G401 (cell line): ENCODE measurements around the gene NEGR1. TPM values are rescaled to one million over a fixed set of nuclear protein-coding genes. Genes with fewer than 3 reads are reported as not detected.
A peak's percentile ranks its signal among the peaks of the same experiment; 100 is the strongest.

Source experiments
- DNase-seq: peaks from one replicate; pipeline ENCODE4 v3.0.0-alpha.2; 2015; ENCODE audit warnings: low spot score
- in situ Hi-C: cut with HindIII; loops from 2 replicates; pipeline ENCODE4 v1.10.0; 2016; ENCODE audit warnings: low sequenced_read_pairs, mixed read lengths
- total RNA-seq: library from RNA; depleted of rRNA; stranded (reverse); fragments of >200 nt; shearing (Covaris generic); gene quantifications from 2 replicates; pipeline ENCODE4 v1.2.3, GENCODE V29; 2014

NEGR1 gene
- total RNA-seq, 1 experiment from 2014 or later = 0.03 TPM

DNA sequence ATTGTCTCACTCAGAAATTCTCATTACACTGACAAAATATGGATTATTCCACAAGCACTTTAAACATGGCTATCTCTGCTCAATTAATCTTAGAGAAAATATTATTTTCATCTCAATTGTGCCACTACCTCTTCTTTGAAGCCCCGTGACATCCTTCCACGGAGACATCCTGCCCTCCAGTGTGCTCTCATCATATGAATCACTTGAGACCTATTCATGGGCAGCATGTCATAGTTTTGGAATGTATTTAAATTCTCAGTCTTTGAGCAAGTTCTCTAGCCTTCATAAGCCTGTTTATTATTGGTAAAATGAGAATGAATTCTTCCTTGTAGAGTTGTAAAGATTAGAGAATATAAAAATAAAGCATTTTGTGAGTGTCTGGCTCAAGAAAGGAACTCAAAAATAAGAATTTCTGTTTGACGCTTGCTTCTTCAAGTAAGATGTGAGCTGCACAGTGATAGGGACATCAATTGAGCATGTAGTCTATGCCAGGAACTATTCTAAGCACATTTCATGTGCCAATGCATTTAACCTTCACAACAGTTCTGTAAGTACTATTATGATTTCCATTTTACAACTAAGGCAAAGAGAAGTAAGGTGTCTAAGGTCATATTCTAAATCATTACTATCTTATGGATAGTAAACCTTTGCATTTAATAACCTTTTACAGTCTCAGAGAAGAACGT is 644.1 kb downstream of the NEGR1 start:
- no peak for DNase-seq
- in situ Hi-C loops = no loop called here

DNA sequence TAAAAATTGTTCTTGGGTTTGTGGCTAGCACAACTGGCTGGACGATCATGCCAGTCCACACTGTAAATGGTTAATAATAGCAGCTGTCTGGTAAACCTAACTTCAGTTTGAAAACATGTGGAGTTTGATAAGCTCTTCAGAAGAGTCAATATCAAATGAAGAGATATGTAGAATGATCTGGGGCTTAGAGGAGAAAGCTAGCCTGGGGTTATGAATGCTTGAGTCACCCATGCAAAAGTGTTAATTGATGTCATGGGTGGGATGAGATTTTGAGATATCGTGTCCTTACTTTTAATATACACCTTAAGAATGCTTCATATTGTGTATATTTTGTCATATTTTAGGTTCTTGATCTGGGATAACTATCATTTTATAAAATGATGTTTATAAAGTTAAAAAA is 646.8 kb downstream of the NEGR1 start:
- in situ Hi-C loops = no loop called here
- DNase-seq = no peak

DNA sequence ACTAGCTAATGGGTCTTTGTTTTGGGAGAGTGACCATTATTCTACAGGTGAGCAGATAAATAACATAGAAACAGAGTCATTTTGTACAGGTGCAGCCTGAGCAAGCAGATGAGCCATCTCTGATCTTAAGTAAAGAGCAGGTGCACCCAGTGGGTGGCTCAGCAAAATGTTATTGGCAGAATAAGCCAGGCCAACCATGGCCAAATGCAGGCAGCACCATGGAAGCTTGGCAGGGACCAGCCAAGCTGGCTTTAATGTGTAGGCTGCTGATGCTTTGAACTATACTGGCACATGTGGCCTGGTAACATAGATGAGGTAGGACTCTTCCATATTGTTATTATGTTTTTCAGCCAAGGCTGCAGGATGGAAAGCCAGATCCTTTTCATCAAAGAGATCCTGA is 648.2 kb downstream of the NEGR1 start:
- DNase-seq = peak; percentile 90
- in situ Hi-C loops = no loop called here

DNA sequence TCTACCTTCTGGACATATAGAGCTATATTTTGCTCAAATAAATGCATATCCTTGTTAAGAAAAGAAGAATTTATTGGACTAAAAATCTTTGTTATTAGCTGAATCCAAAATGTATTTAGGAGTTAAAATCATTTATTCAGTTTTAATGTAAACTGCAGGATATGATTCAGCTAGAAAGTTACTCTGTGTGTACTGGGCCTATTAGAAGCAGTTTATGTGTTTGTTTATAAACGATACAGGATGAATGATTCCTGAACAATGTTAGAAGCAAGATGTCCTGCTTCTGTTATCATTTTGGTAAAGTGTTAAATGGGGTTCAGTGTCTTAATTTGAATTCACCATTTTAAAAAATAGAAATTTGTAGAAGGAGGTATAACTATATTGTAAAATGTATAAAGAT is 652.3 kb downstream of the NEGR1 start:
- in situ Hi-C loops = no loop called here

DNA sequence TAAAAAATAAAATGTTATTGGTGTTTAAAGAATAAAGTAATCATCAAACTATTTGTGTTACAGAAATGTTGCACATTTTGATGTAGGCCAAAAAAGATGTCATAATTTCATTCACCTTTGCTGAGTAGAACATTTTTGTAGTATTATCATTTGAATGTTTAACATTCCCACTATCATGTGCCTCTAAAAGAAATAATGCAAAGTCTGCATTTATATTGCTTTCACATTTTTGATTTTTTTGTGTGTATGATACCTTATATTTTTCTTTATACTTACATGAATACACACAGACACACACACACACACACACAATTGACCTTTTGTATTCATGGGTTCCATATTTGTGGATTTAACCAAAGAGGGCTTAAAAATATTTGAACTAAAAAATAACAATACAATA is 657.3 kb downstream of the NEGR1 start:
- in situ Hi-C loops = no loop called here
- DNase-seq = no peak

More for the DNA sequence above, 652.3 kb downstream of the NEGR1 start:
- no peak for DNase-seq

DNA sequence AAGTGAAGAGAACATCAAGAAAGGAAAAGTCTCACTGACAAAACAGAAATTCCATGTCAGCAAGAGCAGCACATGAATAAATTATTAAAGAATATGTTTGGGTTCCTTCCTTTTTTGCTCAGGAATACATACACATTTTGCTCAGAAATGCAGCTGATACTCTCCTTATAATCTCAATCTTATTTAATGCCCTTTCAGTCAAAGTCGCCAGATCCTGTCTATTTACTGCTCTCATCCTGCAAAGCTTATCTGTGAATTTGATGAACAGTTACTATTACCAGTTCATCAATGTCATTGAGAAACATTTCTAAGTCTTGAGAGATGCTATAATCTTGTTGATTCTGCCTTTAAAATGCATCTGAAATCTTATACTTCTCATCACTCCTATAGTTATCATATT is 658.5 kb downstream of the NEGR1 start:
- in situ Hi-C loops = no loop called here
- no peak for DNase-seq

DNA sequence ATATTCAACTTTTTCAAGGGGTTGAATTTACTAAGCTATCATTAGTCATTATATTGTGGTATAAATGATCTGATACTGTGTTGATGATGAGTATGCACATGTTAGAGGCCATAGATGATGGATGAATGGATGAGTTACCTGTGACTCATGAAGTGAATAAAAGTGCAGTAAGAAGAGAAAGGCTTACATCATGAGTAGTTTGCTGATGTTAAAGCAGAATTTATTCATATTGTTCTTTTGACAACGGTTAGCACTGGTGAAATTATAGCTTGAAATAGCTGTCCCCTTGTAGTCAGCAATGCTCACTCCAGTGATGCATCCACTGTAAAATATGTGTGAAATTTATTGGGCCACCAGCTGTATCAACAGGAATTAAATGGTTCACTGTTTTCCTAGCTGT is 660.6 kb downstream of the NEGR1 start:
- no peak for DNase-seq
- in situ Hi-C loops = no loop called here

DNA sequence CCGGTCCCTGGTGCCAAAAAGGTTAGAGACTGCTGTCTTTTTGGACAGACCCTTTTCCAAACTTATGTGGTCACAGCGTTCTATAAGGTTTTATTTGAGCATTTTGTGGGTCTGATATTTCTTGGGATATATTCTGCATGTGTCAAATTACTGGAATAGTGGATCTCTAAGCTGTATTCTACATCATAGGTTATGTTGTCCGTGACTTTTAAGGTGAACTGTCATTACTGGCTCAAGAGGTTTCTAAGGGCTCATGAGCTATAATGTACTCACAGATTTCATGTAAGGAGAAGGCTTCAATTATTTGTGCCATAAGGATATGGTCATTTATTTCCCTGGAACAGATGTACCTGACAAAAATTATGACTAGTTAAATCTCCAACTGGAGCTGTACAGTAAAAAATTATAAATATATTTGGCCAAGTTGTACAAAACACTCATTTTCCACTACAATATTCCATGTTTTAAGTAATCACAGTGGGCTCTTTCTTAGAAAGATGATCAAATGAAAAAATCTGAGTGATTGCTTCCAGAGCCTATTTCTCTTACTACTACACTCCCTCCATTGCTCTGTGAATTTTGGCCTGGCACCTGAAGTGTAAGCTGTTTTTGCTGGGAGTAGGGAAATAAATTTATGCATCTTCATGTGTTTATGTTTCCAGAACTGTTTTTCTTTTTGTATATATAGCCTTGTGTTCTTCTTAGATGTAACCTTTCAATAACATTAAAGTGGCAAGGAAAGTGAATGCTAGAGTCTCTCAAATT is 663.4 kb downstream of the NEGR1 start:
- no peak for DNase-seq
- in situ Hi-C loops = no loop called here

DNA sequence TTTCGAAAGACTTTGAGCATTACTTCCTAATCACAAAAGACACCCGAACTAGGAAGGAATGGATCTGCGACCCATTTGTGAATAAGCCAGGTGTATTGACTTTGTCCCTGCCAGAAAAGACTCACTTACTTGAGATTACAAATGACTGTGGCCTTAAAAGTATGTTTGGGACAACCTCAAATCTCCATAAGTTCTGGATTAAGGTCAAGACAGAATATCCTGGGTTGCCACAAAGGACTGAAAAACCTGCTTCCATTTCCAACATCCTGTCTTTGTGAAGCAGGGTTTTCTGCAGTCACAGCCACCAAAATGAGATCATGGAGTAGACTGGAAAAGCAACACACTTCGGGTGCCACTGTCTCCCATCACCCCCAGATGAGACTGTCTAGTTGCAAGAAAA is 664.1 kb downstream of the NEGR1 start:
- in situ Hi-C loops = no loop called here
- no peak for DNase-seq

DNA sequence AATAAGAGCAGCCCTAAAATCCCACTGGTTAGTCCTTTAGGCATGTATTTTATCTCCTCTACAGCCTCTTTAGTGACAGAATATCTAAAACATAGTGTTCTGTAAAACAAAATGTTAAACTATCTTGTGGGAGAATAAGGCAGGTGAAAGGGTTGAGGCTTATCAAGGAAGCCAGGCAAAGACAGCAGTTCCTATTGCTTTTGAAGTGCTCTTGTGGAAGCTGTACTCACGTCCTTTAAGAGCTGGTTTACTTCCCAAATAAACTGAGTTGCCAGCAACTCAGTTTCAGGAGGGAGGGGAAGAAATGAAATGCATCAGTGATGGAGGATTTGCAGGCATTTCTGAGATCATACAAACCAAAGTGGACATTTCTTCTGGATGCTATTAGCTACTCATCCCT is 671.9 kb downstream of the NEGR1 start:
- in situ Hi-C loops = no loop called here

DNA sequence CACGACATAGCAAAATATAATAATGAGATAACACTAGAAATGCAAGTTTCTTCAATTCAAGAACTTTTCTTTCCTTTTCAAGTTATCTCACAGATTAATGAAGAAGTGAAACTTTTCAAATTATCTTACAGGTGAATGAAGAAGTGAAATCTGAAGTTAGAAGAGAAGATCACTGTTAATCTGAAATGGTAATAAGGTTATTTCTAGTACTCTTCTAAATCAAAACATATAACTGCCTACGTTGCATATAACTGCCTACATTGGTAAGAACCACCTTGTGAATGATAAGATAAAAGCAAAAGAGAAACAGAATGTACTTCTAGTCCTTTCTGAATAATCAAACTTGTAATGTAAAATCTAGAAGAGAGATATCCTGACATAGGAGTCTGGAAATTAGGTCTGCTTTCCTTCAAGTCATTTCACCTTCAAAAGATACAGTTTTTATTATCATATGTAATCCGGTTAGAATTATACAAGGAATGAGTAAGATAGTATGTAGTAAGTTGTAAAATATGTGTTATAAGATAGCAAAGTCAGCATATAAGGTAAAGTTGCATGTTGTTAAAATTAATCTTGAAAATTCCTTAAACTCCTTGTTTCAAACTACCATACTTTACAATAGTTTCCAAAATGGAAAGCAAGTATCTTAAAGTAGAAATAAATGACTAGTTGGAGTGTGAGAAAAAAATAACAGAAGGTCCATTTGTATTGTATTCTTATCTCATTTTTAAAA is 679.1 kb downstream of the NEGR1 start:
- no peak for DNase-seq
- in situ Hi-C loops = no loop called here

More for the DNA sequence above, 671.9 kb downstream of the NEGR1 start:
- DNase-seq = no peak

DNA sequence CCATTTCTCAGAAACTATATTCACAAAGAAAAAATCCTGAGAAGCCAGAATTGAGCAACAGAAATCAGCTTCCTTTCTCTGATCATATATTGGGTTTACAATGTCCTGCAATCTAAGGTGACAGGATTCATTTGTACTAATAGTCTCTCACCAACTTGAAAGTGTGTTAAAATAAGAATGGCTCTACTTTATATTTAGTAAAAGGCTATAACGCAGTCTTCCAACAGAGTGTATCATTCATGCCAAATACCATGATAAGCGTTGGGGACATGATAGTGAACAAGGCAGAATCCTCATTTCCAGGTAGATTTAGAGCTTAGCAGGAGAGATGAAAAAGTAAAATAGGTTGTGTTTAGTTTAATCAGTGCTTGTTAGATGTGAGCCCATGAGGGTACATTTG is 682.3 kb downstream of the NEGR1 start:
- DNase-seq = no peak
- in situ Hi-C loops = no loop called here

DNA sequence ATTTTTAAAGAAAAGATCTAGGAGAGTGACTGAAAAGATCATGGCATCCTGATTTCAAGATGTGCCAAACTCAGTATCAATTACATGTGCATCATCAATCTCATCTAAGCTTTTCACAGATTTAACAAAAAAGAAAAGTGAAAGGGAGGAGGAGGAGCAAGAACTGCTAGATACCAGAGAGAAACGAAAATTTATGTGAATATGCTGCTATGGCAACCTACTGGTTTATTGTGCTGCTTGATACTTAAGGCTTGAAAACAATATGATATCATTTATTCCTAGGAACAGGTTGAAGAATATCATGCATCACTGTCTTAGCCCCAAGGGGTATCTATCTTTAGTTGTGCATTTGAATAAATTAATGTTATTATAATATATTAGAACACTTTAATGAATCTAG is 683.0 kb downstream of the NEGR1 start:
- in situ Hi-C loops = no loop called here
- DNase-seq = no peak

DNA sequence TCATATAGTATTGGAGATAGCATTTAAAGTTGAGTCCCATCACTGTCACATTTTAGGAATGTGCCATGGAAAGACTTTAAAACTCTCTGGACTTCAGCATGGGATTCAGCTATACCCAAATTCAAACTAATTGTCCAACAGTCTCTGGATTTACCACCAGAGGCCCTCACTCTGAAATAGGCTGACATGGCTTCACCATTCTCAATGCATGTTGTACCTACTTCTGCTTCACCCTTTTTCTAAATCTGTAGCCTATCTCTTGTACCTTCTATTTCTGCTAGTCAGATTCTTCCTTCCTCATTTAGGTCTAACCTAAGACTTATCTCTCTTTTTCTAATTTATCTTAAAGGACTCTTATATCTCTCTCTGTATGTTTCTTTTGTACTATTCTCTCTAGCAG is 688.8 kb downstream of the NEGR1 start:
- in situ Hi-C loops = no loop called here
- DNase-seq = no peak

DNA sequence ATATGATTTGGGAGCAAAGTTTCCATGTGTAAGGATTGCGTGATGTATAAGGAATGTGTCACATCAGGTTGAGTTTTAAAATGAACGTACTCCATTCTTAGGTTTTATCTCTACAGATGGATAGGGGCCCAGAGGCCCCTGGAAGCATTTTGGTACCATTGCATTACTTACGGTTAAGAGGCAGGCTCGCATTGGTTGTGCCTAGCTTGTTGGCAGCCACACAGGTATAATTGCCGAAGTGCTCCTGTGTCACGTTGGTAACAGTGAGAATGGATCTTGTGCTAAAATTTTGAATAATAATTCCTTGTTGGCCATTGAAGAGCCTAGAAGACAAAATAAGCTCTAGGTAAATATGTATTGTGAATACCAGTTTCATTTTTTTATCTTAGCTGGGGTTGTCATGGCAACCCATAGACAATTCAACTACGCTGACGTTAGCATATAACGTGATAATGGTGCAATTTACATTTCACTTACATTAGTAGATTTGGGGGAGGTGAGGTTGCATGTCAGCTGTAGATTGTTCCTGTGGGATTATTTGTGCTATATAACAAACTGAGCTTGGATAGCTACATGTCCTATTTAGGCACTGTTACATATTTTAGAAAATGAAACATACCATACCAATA is 689.6 kb downstream of the NEGR1 start:
- in situ Hi-C loops = no loop called here
- DNase-seq = no peak

DNA sequence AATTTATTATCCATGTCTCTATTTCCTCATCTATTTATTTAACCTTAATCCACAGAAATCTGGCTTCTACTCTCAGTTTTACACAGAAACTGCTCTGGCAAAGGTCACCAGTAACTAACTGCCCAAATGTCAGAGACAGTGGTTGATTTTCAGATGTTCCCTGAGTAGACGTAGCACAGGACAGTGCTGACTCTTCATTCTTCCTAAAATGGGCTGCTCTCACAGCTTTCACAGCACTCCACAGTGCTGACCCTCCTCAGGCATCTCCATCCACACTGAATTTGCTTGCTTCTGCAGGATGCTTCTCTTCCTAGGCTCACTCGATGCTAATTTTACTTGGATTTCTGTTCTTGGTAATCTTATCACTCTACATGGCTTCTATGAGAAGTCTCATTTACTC is 693.3 kb downstream of the NEGR1 start:
- peak; percentile 23 for DNase-seq
- in situ Hi-C loops = no loop called here

DNA sequence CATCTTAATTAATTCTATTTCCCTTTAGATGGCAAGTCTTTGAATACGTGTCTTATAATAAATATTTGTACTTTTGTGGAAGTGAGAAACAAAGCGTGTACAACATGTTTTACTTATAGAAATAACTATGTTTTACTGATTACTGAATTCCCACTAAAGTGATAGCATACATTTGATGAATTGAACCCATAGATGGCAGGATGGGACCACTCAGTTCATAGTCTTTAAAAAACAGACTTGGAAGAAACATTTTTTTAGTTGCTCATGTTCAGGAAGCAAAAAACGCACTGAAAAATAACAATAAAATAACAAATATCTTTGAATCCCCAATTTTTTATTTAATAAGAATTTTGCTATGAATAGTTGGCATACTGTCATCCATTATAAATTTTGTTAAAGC is 694.4 kb downstream of the NEGR1 start:
- in situ Hi-C loops = no loop called here
- peak; percentile 72 for DNase-seq

DNA sequence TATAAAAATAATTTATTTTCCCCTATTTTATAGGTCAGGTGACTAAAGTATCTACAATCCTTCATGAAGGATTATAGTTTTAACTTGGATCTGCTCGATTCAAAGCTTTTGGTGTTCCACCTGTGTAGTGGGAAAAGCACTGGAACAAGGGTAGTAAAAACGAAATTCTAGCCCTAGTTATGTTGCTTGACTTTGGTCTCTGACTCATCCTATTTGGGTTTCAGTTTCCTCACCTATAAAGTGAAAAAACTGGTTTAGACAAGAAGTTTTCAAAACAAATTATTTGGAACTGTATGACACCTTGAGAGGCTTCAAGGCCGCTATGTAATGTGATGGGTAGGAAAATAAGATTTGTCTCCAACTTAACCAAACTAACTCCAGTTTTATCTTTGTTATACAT is 696.3 kb downstream of the NEGR1 start:
- no peak for DNase-seq
- in situ Hi-C loops = no loop called here

DNA sequence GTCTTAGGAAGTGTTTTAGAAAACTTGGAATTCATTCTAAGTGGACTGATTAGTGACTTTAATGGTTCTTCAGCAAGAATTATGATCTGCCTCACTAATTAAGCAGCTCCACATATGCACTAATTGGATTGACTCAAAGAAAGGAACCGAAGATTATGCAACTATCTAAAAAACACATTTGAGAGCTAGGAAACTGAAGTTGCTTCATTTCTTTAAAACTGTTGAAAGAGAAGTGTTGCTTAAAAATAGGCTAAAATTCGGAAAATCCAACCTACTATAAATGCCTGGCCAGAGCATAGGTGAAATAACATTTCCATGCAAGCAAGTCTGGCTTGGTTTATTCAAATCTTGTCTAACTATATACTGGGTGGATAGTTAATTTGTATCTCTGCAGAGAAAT is 698.6 kb downstream of the NEGR1 start:
- no peak for DNase-seq
- in situ Hi-C loops = no loop called here

DNA sequence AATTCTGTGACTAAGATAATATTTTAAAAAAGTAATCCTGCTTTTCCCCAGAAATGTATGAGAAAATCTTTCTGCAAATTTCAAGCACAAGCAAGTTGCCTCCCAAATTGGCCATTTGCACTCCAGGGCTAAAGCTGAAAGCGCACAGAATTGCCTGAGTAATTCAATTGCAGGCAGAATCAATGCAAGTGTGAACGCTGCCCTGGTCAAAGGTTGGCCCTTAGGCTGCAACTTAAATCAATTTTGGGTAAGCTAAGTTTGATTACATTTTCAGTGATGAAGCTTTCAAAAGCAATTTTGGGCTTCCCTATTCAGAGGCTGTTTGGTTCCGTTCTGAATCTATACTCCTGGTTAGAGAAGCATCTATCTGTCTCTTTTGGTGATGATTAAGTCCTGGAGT is 699.7 kb downstream of the NEGR1 start:
- DNase-seq = no peak
- in situ Hi-C loops = no loop called here
